A549 (cell line): ENCODE results near the gene C5orf58. TPM values are rescaled to one million over a fixed set of nuclear protein-coding genes. Genes with fewer than 3 reads are reported as not detected.

Experiments
- ATAC-seq, 2 experiments: fragments of 200-7000 bp in 1 of 2; fragments of >200 bp in 1 of 2; cut with Nextera tagmentation in 1 of 2; cut with Tn5 transposase in 1 of 2; 3 replicates each; pipeline versions ENCODE4 v1.8.0 to v1.9.1; 2018 to 2020; ENCODE audit warnings: mild to moderate bottlenecking in 1 of 2, moderate library complexity in 1 of 2
- CTCF ChIA-PET: fragments of 300-600 bp; sonication (Branson Sonifier 250); formaldehyde crosslinking; extraction: SDS; loops from one replicate; lab custom pipeline; 2021; ENCODE audit warnings: antibody characterized with exemption, inconsistent platforms; lab: Yijun Ruan, JAX
- POLR2A ChIA-PET: fragments of 350-600 bp; formaldehyde crosslinking; extraction: SDS; loops from one replicate; lab custom pipeline; 2021; ENCODE audit warnings: antibody characterized with exemption, inconsistent platforms; lab: Yijun Ruan, JAX
- DNase-seq, 2 experiments: peaks; one replicate each; pipeline versions ENCODE4 v3.0.0 to v3.0.0-alpha.2; 2011 to 2016; ENCODE audit warnings: low read depth in 1 of 2, low spot score in 1 of 2
- FAIRE-seq: peaks from 2 replicates; lab custom pipeline; 2011; peaks lifted over from hg19 to GRCh38; lab: Jason Lieb, UNC
- H3K27ac ChIP-seq, 2 experiments: fragments of >200 bp; sonication (Bioruptor Twin); formaldehyde crosslinking; 3 replicates each; pipeline ENCODE4 v1.5.1; 2016 to 2017
- H3K4me1 ChIP-seq: fragments of >200 bp; sonication (Bioruptor Twin); formaldehyde crosslinking; 3 replicates; pipeline ENCODE4 v1.6.1; 2016
- H3K4me2 ChIP-seq: fragments of >200 bp; sonication (Bioruptor Twin); formaldehyde crosslinking; 3 replicates; pipeline ENCODE4 v1.6.1; 2016
- H3K4me3 ChIP-seq: fragments of >200 bp; sonication (Bioruptor Twin); formaldehyde crosslinking; 3 replicates; pipeline ENCODE4 v1.5.1; 2016
- H3K9me3 ChIP-seq: fragments of >200 bp; sonication (Bioruptor Twin); formaldehyde crosslinking; 3 replicates; pipeline ENCODE4 v1.6.1; 2016
- ATOH8 ChIP-seq: fragments of 250-450 bp; sonication (Bioruptor Pico); IDR thresholded peaks from 2 replicates; pipeline ENCODE4 v1.5.0; 2020; ENCODE audit warnings: low read depth, mild to moderate bottlenecking, moderate library complexity
- BCL3 ChIP-seq: fragments of >200 bp; sonication (Bioruptor Twin); formaldehyde crosslinking; IDR thresholded peaks from 3 replicates; pipeline ENCODE4 v1.6.1; 2016
- CHD4 ChIP-seq: fragments of 200-600 bp; sonication (generic); IDR thresholded peaks from 2 replicates; pipeline ENCODE4 v1.6.1; 2016; ENCODE audit warnings: antibody characterized with exemption, mild to moderate bottlenecking, borderline replicate concordance
- FOXS1 ChIP-seq: fragments of 250-450 bp; sonication (Bioruptor Pico); IDR thresholded peaks from 2 replicates; pipeline ENCODE4 v1.5.0; 2020; ENCODE audit warnings: mild to moderate bottlenecking, moderate library complexity
- HEYL ChIP-seq: fragments of 250-450 bp; sonication (Bioruptor Pico); IDR thresholded peaks from 2 replicates; pipeline ENCODE4 v1.8.0; 2021; ENCODE audit warnings: mild to moderate bottlenecking, moderate library complexity
- HMGXB4 ChIP-seq: fragments of 250-450 bp; sonication (Bioruptor Pico); IDR thresholded peaks from 2 replicates; pipeline ENCODE4 v1.5.0; 2021; ENCODE audit warnings: mild to moderate bottlenecking, moderate library complexity, borderline replicate concordance
- HOXA7 ChIP-seq: fragments of 250-450 bp; sonication (Bioruptor Pico); IDR thresholded peaks from 2 replicates; pipeline ENCODE4 v1.5.0; 2020; ENCODE audit warnings: mild to moderate bottlenecking, moderate library complexity
- HOXB13 ChIP-seq: fragments of 250-450 bp; sonication (Bioruptor Pico); IDR thresholded peaks from 2 replicates; pipeline ENCODE4 v1.5.0; 2020; ENCODE audit warnings: low read depth, mild to moderate bottlenecking, moderate library complexity
- JUN ChIP-seq, 2 experiments: fragments of >200 bp; sonication (Bioruptor Twin); formaldehyde crosslinking; IDR thresholded peaks; 2 replicates in 1 of 2; 3 replicates in 1 of 2; pipeline ENCODE4 v1.6.1; 2016 to 2017
- KDM1A ChIP-seq: fragments of 200-600 bp; sonication (generic); IDR thresholded peaks from 2 replicates; pipeline ENCODE4 v1.6.1; 2016; ENCODE audit warnings: low read depth, mild to moderate bottlenecking
- KDM5A ChIP-seq: fragments of 200-600 bp; sonication (generic); IDR thresholded peaks from 2 replicates; pipeline ENCODE4 v1.6.1; 2016; ENCODE audit warnings: antibody characterized with exemption, mild to moderate bottlenecking
- MAZ ChIP-seq: fragments of 150-350 bp; IDR thresholded peaks from 2 replicates; pipeline ENCODE4 v1.6.1; 2014; ENCODE audit warnings: antibody characterized with exemption, low read depth, low read length, borderline replicate concordance
- MYC ChIP-seq: IDR thresholded peaks from 2 replicates; pipeline ENCODE4 v1.6.1; 2012; ENCODE audit warnings: mild to moderate bottlenecking, inconsistent platforms, low read length, improper control_type of control experiment, borderline replicate concordance
- NFE2L2 ChIP-seq: fragments of 150-350 bp; conservative IDR thresholded peaks from 2 replicates; pipeline ENCODE4 v1.6.1; 2014; ENCODE audit warnings: low read length
- PHF8 ChIP-seq: fragments of 200-600 bp; sonication (generic); IDR thresholded peaks from 2 replicates; pipeline ENCODE4 v1.6.1; 2016; ENCODE audit warnings: low read depth, mild to moderate bottlenecking, antibody characterized with exemption, moderate library complexity, borderline replicate concordance
- RAD21 ChIP-seq, 2 experiments: fragments of >200 bp in 1 of 2; sonication (Bioruptor Twin) in 1 of 2; formaldehyde crosslinking in 1 of 2; IDR thresholded peaks in 1 of 2; conservative IDR thresholded peaks in 1 of 2; 2 replicates in 1 of 2; 3 replicates in 1 of 2; pipeline ENCODE4 v1.6.1; 2012 to 2018; ENCODE audit warnings: inconsistent platforms in 1 of 2
- RFX5 ChIP-seq: fragments of 450-650 bp; IDR thresholded peaks from 2 replicates; pipeline ENCODE4 v1.7.1; 2014; ENCODE audit warnings: antibody characterized with exemption, mild to moderate bottlenecking, moderate library complexity
- TFCP2L1 ChIP-seq: fragments of 250-450 bp; sonication (Bioruptor Pico); IDR thresholded peaks from 2 replicates; pipeline ENCODE4 v1.5.0; 2021; ENCODE audit warnings: mild to moderate bottlenecking
- ZNF302 ChIP-seq: fragments of 250-450 bp; sonication (Bioruptor Pico); IDR thresholded peaks from 2 replicates; pipeline ENCODE4 v1.9.0; 2021; ENCODE audit warnings: inconsistent platforms, mild to moderate bottlenecking, moderate library complexity
- ZSCAN20 ChIP-seq: fragments of 250-450 bp; sonication (Bioruptor Pico); IDR thresholded peaks from 2 replicates; pipeline ENCODE4 v1.8.0; 2022; ENCODE audit warnings: mild to moderate bottlenecking, moderate library complexity
- WGBS: methylation state at CpG from one replicate; pipeline ENCODE4 v1.1.6; 2017; ENCODE audit errors: missing lambda C conversion rate; 5-methylcytosine and 5-hydroxymethylcytosine counted together
- polyA plus RNA-seq, 4 experiments: library from polyadenylated mRNA; depleted of rRNA in 3 of 4; stranded (reverse); fragments of >200 nt; fragmentation: RNase III in 1 of 4; extraction: RNeasy Plus Mini Kit Qiagen cat#74134 plus additional on column Dnase treatment in 1 of 4; gene quantifications; 2 replicates in 3 of 4; 3 replicates in 1 of 4; pipeline ENCODE4 v1.2.3, GENCODE V29; 2011 to 2017
- TF ChIP-seq, protein P1 (sequence below): fragments of 450-650 bp; IDR thresholded peaks from 2 replicates; pipeline ENCODE4 v1.6.1; 2014; ENCODE audit warnings: antibody characterized with exemption
- TF ChIP-seq, protein P2 (sequence below): IDR thresholded peaks from 2 replicates; pipeline ENCODE4 v1.6.1; 2012

C5orf58 gene
- polyA plus RNA-seq, 2 of the 4 experiments (the other 2 are of a cell fraction), result not detected

- H3K4me1 ChIP-seq, result no peaks in the 10 kb centered on the region
- no peak for DNase-seq
- H3K27ac ChIP-seq, result no peak overlapping the region
- ChIA-PET POLR2A (no interaction called here), CTCF (interaction anchor here (0.8 to 10.0 kb wide), 29 partner anchors 9 to 406 kb away, joined by 3 to 270 read pairs (median 5); partner anchors contain the start of gene KCNMB1)
- ATAC-seq, result no peak
- no peak overlapping the region for H3K4me3 ChIP-seq
- H3K4me2 ChIP-seq, result no peak overlapping the region
- TF ChIP-seq HMGXB4 (no peak), MYC (no peak), RFX5 (no peak), RAD21 (conservative IDR thresholded peaks at IDR 0.05 in 1 of 2, IDR thresholded peaks at IDR 0.05 in 1 of 2) (no peak), ATOH8 (CRISPR knock-in tag) (no peak), NFE2L2 (no peak), HOXA7 (CRISPR knock-in tag) (no peak), CHD4 (no peak), HEYL (no peak)
- TF ChIP-seq, protein P1, sequence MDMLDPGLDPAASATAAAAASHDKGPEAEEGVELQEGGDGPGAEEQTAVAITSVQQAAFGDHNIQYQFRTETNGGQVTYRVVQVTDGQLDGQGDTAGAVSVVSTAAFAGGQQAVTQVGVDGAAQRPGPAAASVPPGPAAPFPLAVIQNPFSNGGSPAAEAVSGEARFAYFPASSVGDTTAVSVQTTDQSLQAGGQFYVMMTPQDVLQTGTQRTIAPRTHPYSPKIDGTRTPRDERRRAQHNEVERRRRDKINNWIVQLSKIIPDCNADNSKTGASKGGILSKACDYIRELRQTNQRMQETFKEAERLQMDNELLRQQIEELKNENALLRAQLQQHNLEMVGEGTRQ, result no peak
- FAIRE-seq, result no peak
- H3K9me3 ChIP-seq, result no peaks in the 10 kb centered on the region
- 50% methylated on average over 2 of the region's 2 CpGs for WGBS
Measured at GRCh38 chr5:170226661-170227060, 6.1 kb upstream of the C5orf58 start.

- FAIRE-seq (no peak), DNase-seq (no peak)
- no peaks in the 10 kb centered on the region for H3K4me1 ChIP-seq
- POLR2A ChIA-PET, result no interaction called here
- CTCF ChIA-PET, result interaction anchor here (0.7 to 10.0 kb wide), 6 partner anchors 9 to 403 kb away, joined by 3 to 270 read pairs (median 5); no protein-coding TSS in a partner anchor
- no peak overlapping the region for H3K4me3 ChIP-seq
- no peaks in the 10 kb centered on the region for H3K9me3 ChIP-seq
- H3K4me2 ChIP-seq, result no peak overlapping the region
- TF ChIP-seq MAZ (no peak), PHF8 (no peak), ZSCAN20 (CRISPR knock-in tag) (no peak), KDM1A (no peak), ZNF302 (CRISPR knock-in tag) (no peak), FOXS1 (CRISPR knock-in tag) (no peak), BCL3 (no peak), HEYL (no peak), JUN (IDR thresholded peaks at IDR 0.05) (no peak), TFCP2L1 (no peak), HOXB13 (CRISPR knock-in tag) (no peak), KDM5A (no peak)
- TF ChIP-seq, protein P2, sequence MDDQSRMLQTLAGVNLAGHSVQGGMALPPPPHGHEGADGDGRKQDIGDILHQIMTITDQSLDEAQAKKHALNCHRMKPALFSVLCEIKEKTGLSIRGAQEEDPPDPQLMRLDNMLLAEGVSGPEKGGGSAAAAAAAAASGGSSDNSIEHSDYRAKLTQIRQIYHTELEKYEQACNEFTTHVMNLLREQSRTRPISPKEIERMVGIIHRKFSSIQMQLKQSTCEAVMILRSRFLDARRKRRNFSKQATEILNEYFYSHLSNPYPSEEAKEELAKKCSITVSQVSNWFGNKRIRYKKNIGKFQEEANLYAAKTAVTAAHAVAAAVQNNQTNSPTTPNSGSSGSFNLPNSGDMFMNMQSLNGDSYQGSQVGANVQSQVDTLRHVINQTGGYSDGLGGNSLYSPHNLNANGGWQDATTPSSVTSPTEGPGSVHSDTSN, result no peak
- TF ChIP-seq, all 56 proteins: peak for 0
- H3K27ac ChIP-seq, result no peak overlapping the region
- 67% methylated on average over 6 of the region's 6 CpGs for WGBS
- no peak for ATAC-seq
Measured at GRCh38 chr5:170228762-170229435, 3.9 kb upstream of the C5orf58 start.
